ENCODE measurements around the gene ZNF385B. TPM values are rescaled to one million over a fixed set of nuclear protein-coding genes. Genes with fewer than 3 reads are reported as not detected.

The ZNF385B gene
- total and polyA plus RNA-seq, 10 of the 15 experiments (the other 5 are each of a cell fraction or from before 2014, with no cell fraction given): not detected

GRCh38 chr2:179612108-179612507 lies 249.3 kb downstream of the ZNF385B start (continued):
- TF ChIP-seq REST (IDR thresholded peaks at IDR 0.05; ENCODE audit: low read depth, low read length) (no peak), CUX1 (IDR thresholded peaks at IDR 0.05; ENCODE audit: insufficient replicate concordance, low read depth, low read length) (no peak), ZNF207 (IDR thresholded peaks at IDR 0.05; ENCODE audit: borderline replicate concordance) (no peak)
- TF ChIP-seq, protein P1, sequence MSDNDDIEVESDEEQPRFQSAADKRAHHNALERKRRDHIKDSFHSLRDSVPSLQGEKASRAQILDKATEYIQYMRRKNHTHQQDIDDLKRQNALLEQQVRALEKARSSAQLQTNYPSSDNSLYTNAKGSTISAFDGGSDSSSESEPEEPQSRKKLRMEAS (IDR thresholded peaks at IDR 0.05; ENCODE audit: low read depth, low read length): no peak
